IMR-90 (cell line): ENCODE data around the gene KRT33A. TPM values are rescaled to one million over a fixed set of nuclear protein-coding genes. Genes with fewer than 3 reads are reported as not detected.

ENCODE experiments used
- ATAC-seq: fragments of 200-7000 bp; cut with Tn5 transposase; 2 replicates; pipeline ENCODE4 v1.9.1; 2020; ENCODE audit warnings: low read depth, mild to moderate bottlenecking, moderate library complexity
- BruUV-seq: library from RNA; stranded (reverse); fragments of 400-500 nt; replicated peaks from 2 replicates; lab custom pipeline; 2021; lab: Mats Ljungman, UMichigan
- CTCF ChIA-PET: fragments of 300-600 bp; formaldehyde crosslinking; extraction: SDS; loops from one replicate; lab custom pipeline; 2021; ENCODE audit warnings: antibody characterized with exemption; lab: Yijun Ruan, JAX
- POLR2A ChIA-PET: fragments of 300-600 bp; sonication (Branson Sonifier 250); formaldehyde crosslinking; loops from one replicate; lab custom pipeline; 2022; ENCODE audit warnings: antibody characterized with exemption; ENCODE audit not compliant: unreplicated experiment; lab: Charles Lee
- DNase-seq: peaks from one replicate; pipeline ENCODE4 v3.0.0; 2013
- H2AFZ ChIP-seq: replicated peaks from 2 replicates; pipeline ENCODE3; 2013; ENCODE audit warnings: low read length, mild to moderate bottlenecking; ENCODE audit not compliant: poor library complexity
- H2AK5ac ChIP-seq: 2 replicates; pipeline ENCODE4 v1.6.1; 2013; ENCODE audit warnings: low read depth, low read length, inconsistent platforms
- H2AK9ac ChIP-seq: replicated peaks from 2 replicates; pipeline ENCODE3; 2013; ENCODE audit warnings: mild to moderate bottlenecking, low read depth, low read length, moderate library complexity; ENCODE audit not compliant: poor library complexity
- H2BK120ac ChIP-seq: 2 replicates; pipeline ENCODE4 v1.6.1; 2013; ENCODE audit warnings: low read depth, low read length, inconsistent platforms
- H2BK15ac ChIP-seq: 3 replicates; pipeline ENCODE4 v1.6.1; 2013; ENCODE audit warnings: low read depth, low read length, inconsistent platforms
- H2BK20ac ChIP-seq: 2 replicates; pipeline ENCODE4 v1.6.1; 2013; ENCODE audit warnings: low read depth, mild to moderate bottlenecking, inconsistent platforms, low read length, moderate library complexity
- H2BK5ac ChIP-seq: 2 replicates; pipeline ENCODE4 v1.6.1; 2013; ENCODE audit warnings: mild to moderate bottlenecking, low read depth, low read length, inconsistent platforms; ENCODE audit not compliant: poor library complexity, severe bottlenecking
- H3K14ac ChIP-seq: replicated peaks from 2 replicates; pipeline ENCODE4 v1.6.1; 2013; ENCODE audit warnings: low read depth, low read length, inconsistent platforms
- H3K18ac ChIP-seq: 2 replicates; pipeline ENCODE4 v1.6.1; 2013; ENCODE audit warnings: low read depth, low read length, control low read depth
- H3K23ac ChIP-seq: 2 replicates; pipeline ENCODE4 v1.6.1; 2013; ENCODE audit warnings: low read depth, low read length, inconsistent platforms
- H3K27ac ChIP-seq: 2 replicates; pipeline ENCODE4 v1.5.1; 2013; ENCODE audit warnings: mild to moderate bottlenecking, control low read depth, low read length; ENCODE audit not compliant: insufficient read depth
- H3K27me3 ChIP-seq: 2 replicates; pipeline ENCODE4 v1.6.1; 2013; ENCODE audit warnings: low read length; ENCODE audit not compliant: control insufficient read depth, insufficient read depth
- H3K36me3 ChIP-seq: 2 replicates; pipeline ENCODE4 v1.6.1; 2013; ENCODE audit warnings: low read length, mixed read lengths; ENCODE audit not compliant: control insufficient read depth, insufficient read depth
- H3K4ac ChIP-seq: 2 replicates; pipeline ENCODE4 v1.6.1; 2013; ENCODE audit warnings: low read depth, low read length, inconsistent platforms
- H3K4me1 ChIP-seq: 2 replicates; pipeline ENCODE4 v1.6.1; 2013; ENCODE audit warnings: low read length, mixed read lengths; ENCODE audit not compliant: control insufficient read depth, insufficient read depth
- H3K4me2 ChIP-seq: 2 replicates; pipeline ENCODE4 v1.6.1; 2013; ENCODE audit warnings: low read depth, mild to moderate bottlenecking, control low read depth, low read length, moderate library complexity
- H3K4me3 ChIP-seq: 2 replicates; pipeline ENCODE4 v1.5.1; 2013; ENCODE audit warnings: low read depth, mild to moderate bottlenecking, control low read depth, low read length, moderate library complexity; ENCODE audit not compliant: insufficient read depth
- H3K56ac ChIP-seq: 2 replicates; pipeline ENCODE4 v1.6.1; 2013; ENCODE audit warnings: low read length, inconsistent platforms; ENCODE audit not compliant: insufficient read depth; ENCODE audit errors: extremely low read depth
- H3K79me1 ChIP-seq, 2 experiments: 2 replicates each; pipeline ENCODE4 v1.6.1; 2013; ENCODE audit warnings: low read length in 2 of 2, inconsistent platforms in 1 of 2, low read depth in 1 of 2
- H3K9ac ChIP-seq: 2 replicates; pipeline ENCODE4 v1.6.1; 2013; ENCODE audit warnings: low read depth, low read length, control low read depth
- H3K9me1 ChIP-seq: 2 replicates; pipeline ENCODE4 v1.6.1; 2013; ENCODE audit warnings: low read length, inconsistent platforms; ENCODE audit not compliant: insufficient read depth
- H3K9me3 ChIP-seq: 2 replicates; pipeline ENCODE4 v1.6.1; 2013; ENCODE audit warnings: low read length; ENCODE audit not compliant: control insufficient read depth, insufficient read depth
- H4K20me1 ChIP-seq: 2 replicates; pipeline ENCODE4 v1.6.1; 2013; ENCODE audit warnings: low read length, inconsistent platforms; ENCODE audit not compliant: insufficient read depth
- H4K5ac ChIP-seq: 2 replicates; pipeline ENCODE4 v1.6.1; 2013; ENCODE audit warnings: mild to moderate bottlenecking, low read depth, low read length, control low read depth
- H4K8ac ChIP-seq, 2 experiments: 2 replicates each; pipeline ENCODE4 v1.6.1; 2013; ENCODE audit warnings: low read depth in 2 of 2, low read length in 2 of 2, control low read depth in 1 of 2, inconsistent platforms in 1 of 2
- H4K91ac ChIP-seq: 2 replicates; pipeline ENCODE4 v1.6.1; 2013; ENCODE audit warnings: low read depth, low read length, inconsistent platforms; ENCODE audit not compliant: insufficient read depth
- BHLHE40 ChIP-seq: fragments of 150-350 bp; IDR thresholded peaks from 2 replicates; pipeline ENCODE4 v1.6.1; 2016; ENCODE audit warnings: mild to moderate bottlenecking, low read depth, low read length
- CEBPB ChIP-seq: IDR thresholded peaks from 2 replicates; pipeline ENCODE4 v1.6.1; 2012; ENCODE audit warnings: low read depth, low read length, improper control_type of control experiment
- CHD1 ChIP-seq: IDR thresholded peaks from 2 replicates; pipeline ENCODE4 v1.6.1; 2012; ENCODE audit warnings: low read depth, low read length, improper control_type of control experiment
- ELK1 ChIP-seq: fragments of 150-350 bp; IDR thresholded peaks from 2 replicates; pipeline ENCODE4 v1.6.1; 2016; ENCODE audit warnings: low read depth, mild to moderate bottlenecking, low read length, moderate library complexity, borderline replicate concordance
- FOS ChIP-seq: fragments of 150-350 bp; IDR thresholded peaks from 2 replicates; pipeline ENCODE4 v1.6.1; 2016; ENCODE audit warnings: low read depth, low read length
- MAFK ChIP-seq: IDR thresholded peaks from 2 replicates; pipeline ENCODE4 v1.6.1; 2012; ENCODE audit warnings: low read depth, low read length, improper control_type of control experiment
- MAZ ChIP-seq: IDR thresholded peaks from 2 replicates; pipeline ENCODE4 v1.6.1; 2012; ENCODE audit warnings: low read depth, mild to moderate bottlenecking, low read length, improper control_type of control experiment, moderate library complexity, borderline replicate concordance
- MXI1 ChIP-seq: IDR thresholded peaks from 2 replicates; pipeline ENCODE4 v1.6.1; 2012; ENCODE audit warnings: low read depth, mild to moderate bottlenecking, low read length, moderate library complexity, borderline replicate concordance
- NFE2L2 ChIP-seq: fragments of 150-350 bp; IDR thresholded peaks from 2 replicates; pipeline ENCODE4 v1.6.1; 2016; ENCODE audit warnings: low read depth, mild to moderate bottlenecking, low read length
- POLR2A ChIP-seq: IDR thresholded peaks from 2 replicates; pipeline ENCODE4 v1.6.1; 2012; ENCODE audit warnings: mild to moderate bottlenecking, low read depth, low read length
- RAD21 ChIP-seq: IDR thresholded peaks from 2 replicates; pipeline ENCODE4 v1.6.1; 2012; ENCODE audit warnings: low read length, improper control_type of control experiment
- RCOR1 ChIP-seq: IDR thresholded peaks from 2 replicates; pipeline ENCODE4 v1.6.1; 2012; ENCODE audit warnings: mild to moderate bottlenecking, low read length, improper control_type of control experiment; ENCODE audit not compliant: insufficient replicate concordance
- RFX5 ChIP-seq: IDR thresholded peaks from 2 replicates; pipeline ENCODE4 v1.8.0; 2012; ENCODE audit warnings: low read depth, mild to moderate bottlenecking, low read length, moderate library complexity
- SMC3 ChIP-seq: fragments of 150-350 bp; IDR thresholded peaks from 2 replicates; pipeline ENCODE4 v1.6.1; 2016; ENCODE audit warnings: low read depth, mild to moderate bottlenecking, antibody characterized with exemption, low read length, moderate library complexity
- USF2 ChIP-seq: fragments of 150-350 bp; IDR thresholded peaks from 2 replicates; pipeline ENCODE4 v1.6.1; 2017; ENCODE audit warnings: mild to moderate bottlenecking, antibody characterized with exemption, low read length, low read depth
- WGBS, 2 experiments: methylation state at CpG; one replicate each; pipeline versions ENCODE4 v1.1.5 to v1.1.7; 2013; ENCODE audit warnings: missing lambda C conversion rate in 2 of 2; ENCODE audit not compliant: insufficient read length in 1 of 2; ENCODE audit errors: extremely low coverage in 2 of 2; 5-methylcytosine and 5-hydroxymethylcytosine counted together
- dilution Hi-C: fragments of 300-500 bp; cut with HindIII; formaldehyde crosslinking; loops from one replicate; pipeline ENCODE4 v1.14.3; 2018; ENCODE audit warnings: low sequenced_read_pairs; ENCODE audit not compliant: unreplicated experiment
- in situ Hi-C: fragments of 300-500 bp; cut with MboI; formaldehyde crosslinking; loops from 3 replicates; pipeline ENCODE4 v1.14.3; 2019; ENCODE audit warnings: low sequenced_read_pairs, inconsistent platforms, mixed read lengths
- intact Hi-C: fragments of 100-400 bp; cut with micrococcal nuclease; formaldehyde crosslinking; loops from 2 replicates; pipeline ENCODE4 v1.10.0; 2022
- polyA plus RNA-seq, 3 experiments: library from polyadenylated mRNA; depleted of rRNA; stranded (reverse); fragments of >200 nt; gene quantifications; 2 replicates each; pipeline ENCODE4 v1.2.3, GENCODE V29; 2012; ENCODE audit warnings: low replicate concordance in 1 of 3
- total RNA-seq: library from RNA; depleted of rRNA; stranded (reverse); fragments of >200 nt; gene quantifications from 2 replicates; pipeline ENCODE4 v1.2.3, GENCODE V29; 2012
- TF ChIP-seq, protein P1 (sequence below): conservative IDR thresholded peaks from 2 replicates; pipeline ENCODE4 v1.5.1; 2012; ENCODE audit warnings: mild to moderate bottlenecking, low read depth, low read length, improper control_type of control experiment

KRT33A gene
- total and polyA plus RNA-seq, 2 of the 4 experiments (the other 2 are of a cell fraction) = not detected

DNA sequence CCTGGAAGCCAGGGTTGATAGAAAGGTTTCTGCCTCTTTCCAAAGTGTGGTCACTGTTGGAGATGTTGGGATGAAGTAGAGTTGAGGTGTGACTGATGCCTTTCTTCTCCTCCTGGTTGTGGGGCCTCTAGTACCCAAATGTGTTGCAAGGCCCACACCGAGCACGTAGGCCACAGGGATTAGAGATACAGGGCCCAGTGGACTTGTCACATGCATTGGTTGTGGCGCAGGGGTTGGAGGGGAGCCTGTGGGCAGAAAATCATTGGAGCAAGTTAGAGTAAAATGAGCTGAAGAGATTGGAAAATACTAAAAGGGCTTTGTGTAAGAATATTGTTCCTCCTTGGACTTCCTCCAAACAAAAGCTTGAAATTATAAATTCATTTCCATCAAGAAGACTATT lies 4.6 kb downstream of the KRT33A start:
- Histone ChIP-seq H3K14ac (no peak overlapping the region), H3K9me1 (peaks cover 3% of the 10 kb centered on the region; the same call in 1 of the 2 replicates), H2BK120ac (no peak overlapping the region), H2BK15ac (no peak overlapping the region), H2AK9ac (no peak overlapping the region), H3K23ac (no peak overlapping the region), H3K9ac (no peak overlapping the region), H3K36me3 (no peaks in the 10 kb centered on the region), H2BK5ac (no peak overlapping the region), H2BK20ac (no peak overlapping the region), H3K18ac (no peak overlapping the region), H3K56ac (no peak overlapping the region), H3K79me1 (no peaks in the 10 kb centered on the region), H2AFZ (no peak overlapping the region), H4K20me1 (no peaks in the 10 kb centered on the region), H4K5ac (no peak overlapping the region), H3K27me3 (0 out of 2 replicates have a peak, but pooled peaks cover 1% of the 10 kb centered on the region), H3K27ac (no peak overlapping the region), H4K91ac (no peak overlapping the region), H3K9me3 (peaks cover 7% of the 10 kb centered on the region), H4K8ac (no peak overlapping the region), H3K4me3 (no peak overlapping the region), H3K4ac (no peak overlapping the region), H3K4me1 (peaks cover 2% of the 10 kb centered on the region), H3K4me2 (no peak overlapping the region), H2AK5ac (no peak overlapping the region)
- dilution Hi-C loops = no loop called here
- BruUV-seq = no TSS peak
- POLR2A ChIA-PET = no interaction called here
- intact Hi-C loops = no loop called here
- CTCF ChIA-PET = no interaction called here
- TF ChIP-seq RCOR1 (no peak), POLR2A (no peak), USF2 (no peak), NFE2L2 (no peak), BHLHE40 (no peak), MXI1 (no peak), FOS (no peak), ELK1 (no peak), RFX5 (no peak), SMC3 (no peak), MAZ (no peak), CHD1 (no peak), MAFK (no peak), RAD21 (no peak), CEBPB (no peak)
- TF ChIP-seq, protein P1, sequence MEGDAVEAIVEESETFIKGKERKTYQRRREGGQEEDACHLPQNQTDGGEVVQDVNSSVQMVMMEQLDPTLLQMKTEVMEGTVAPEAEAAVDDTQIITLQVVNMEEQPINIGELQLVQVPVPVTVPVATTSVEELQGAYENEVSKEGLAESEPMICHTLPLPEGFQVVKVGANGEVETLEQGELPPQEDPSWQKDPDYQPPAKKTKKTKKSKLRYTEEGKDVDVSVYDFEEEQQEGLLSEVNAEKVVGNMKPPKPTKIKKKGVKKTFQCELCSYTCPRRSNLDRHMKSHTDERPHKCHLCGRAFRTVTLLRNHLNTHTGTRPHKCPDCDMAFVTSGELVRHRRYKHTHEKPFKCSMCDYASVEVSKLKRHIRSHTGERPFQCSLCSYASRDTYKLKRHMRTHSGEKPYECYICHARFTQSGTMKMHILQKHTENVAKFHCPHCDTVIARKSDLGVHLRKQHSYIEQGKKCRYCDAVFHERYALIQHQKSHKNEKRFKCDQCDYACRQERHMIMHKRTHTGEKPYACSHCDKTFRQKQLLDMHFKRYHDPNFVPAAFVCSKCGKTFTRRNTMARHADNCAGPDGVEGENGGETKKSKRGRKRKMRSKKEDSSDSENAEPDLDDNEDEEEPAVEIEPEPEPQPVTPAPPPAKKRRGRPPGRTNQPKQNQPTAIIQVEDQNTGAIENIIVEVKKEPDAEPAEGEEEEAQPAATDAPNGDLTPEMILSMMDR = no peak
- ATAC-seq (no peak), DNase-seq (no peak)
- in situ Hi-C loops = no loop called here
- whole genome bisulfite sequencing, 2 experiments = no CpG with 5 or more reads among the region's 3 CpGs
